Measurements from ENCODE around the gene IGIP.

DNA sequence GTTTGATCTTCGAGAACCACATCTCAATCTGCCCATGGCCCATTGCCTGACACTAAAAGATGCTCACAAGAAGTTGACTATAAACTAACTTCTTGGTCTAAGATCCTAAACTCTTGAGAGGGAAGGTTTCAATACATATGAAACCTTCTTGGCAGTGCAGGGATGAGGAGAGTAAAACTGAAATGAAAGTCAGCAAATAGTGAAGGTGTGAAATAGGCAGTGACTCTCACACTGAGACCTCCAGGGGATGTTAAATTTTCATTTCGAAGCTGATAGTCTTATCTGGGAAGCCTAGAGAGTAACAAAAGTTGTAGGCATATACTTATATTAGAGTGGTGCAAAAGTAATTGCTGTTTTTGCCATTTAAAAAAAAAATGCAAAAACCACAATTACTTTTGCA lies 48.3 kb downstream of the IGIP start:
- TF ChIP-seq, protein P1, sequence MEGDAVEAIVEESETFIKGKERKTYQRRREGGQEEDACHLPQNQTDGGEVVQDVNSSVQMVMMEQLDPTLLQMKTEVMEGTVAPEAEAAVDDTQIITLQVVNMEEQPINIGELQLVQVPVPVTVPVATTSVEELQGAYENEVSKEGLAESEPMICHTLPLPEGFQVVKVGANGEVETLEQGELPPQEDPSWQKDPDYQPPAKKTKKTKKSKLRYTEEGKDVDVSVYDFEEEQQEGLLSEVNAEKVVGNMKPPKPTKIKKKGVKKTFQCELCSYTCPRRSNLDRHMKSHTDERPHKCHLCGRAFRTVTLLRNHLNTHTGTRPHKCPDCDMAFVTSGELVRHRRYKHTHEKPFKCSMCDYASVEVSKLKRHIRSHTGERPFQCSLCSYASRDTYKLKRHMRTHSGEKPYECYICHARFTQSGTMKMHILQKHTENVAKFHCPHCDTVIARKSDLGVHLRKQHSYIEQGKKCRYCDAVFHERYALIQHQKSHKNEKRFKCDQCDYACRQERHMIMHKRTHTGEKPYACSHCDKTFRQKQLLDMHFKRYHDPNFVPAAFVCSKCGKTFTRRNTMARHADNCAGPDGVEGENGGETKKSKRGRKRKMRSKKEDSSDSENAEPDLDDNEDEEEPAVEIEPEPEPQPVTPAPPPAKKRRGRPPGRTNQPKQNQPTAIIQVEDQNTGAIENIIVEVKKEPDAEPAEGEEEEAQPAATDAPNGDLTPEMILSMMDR (IDR thresholded peaks at IDR 0.05) = no peak
- TF ChIP-seq ZFX (IDR thresholded peaks at IDR 0.05; ENCODE audit: borderline replicate concordance) = no peak
